ENCODE results near the gene PACSIN1. TPM values are rescaled to one million over a fixed set of nuclear protein-coding genes. Genes with fewer than 3 reads are reported as not detected.

PACSIN1 gene
- polyA plus RNA-seq, 4 donors = 0.72 to 0.97 (median 0.82) TPM

DNA sequence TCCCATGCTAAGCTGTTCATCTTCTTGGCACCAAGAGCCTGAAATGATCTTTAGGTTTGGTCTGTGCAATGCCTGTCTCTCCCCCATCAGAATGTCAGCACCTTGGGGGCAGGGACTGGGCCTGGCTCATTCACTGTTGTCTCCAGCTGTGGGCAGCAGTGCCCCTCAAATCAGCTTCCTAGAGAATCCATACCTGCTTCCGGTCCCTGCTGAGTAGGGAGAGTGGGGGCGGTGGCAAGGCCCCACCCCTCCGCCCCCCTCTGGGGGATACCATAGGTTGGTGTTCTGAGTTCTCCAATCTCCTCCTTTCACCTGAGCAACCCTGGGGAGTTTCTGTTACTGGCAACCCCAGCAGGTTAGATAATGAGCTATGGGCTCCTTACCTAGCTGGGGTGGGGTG, 109.5 kb downstream of the PACSIN1 start:
- no peak for DNase-seq (ENCODE audit: low read depth in 4 of 4, low spot score in 3 of 4)

- no peak for DNase-seq (ENCODE audit: low read depth in 4 of 4, low spot score in 3 of 4)
Measured at GRCh38 chr6:34576286-34576955, 110.5 kb downstream of the PACSIN1 start.

- DNase-seq (ENCODE audit: low read depth in 4 of 4, low spot score in 3 of 4) = no peak
Measured at GRCh38 chr6:34578445-34579262, 112.8 kb downstream of the PACSIN1 start.

- DNase-seq (ENCODE audit: low read depth in 4 of 4, low spot score in 3 of 4) = peak; percentile 64 to 80 (median 74)
Measured at GRCh38 chr6:34580707-34581560, 115.1 kb downstream of the PACSIN1 start.

GRCh38 chr6:34581561-34581920, 115.7 kb downstream of the PACSIN1 start:
- DNase-seq (ENCODE audit: low read depth in 4 of 4, low spot score in 3 of 4) = no peak

GRCh38 chr6:34583461-34583860, 117.6 kb downstream of the PACSIN1 start:
- DNase-seq (ENCODE audit: low read depth in 4 of 4, low spot score in 3 of 4) = no peak

- DNase-seq (ENCODE audit: low read depth in 4 of 4, low spot score in 3 of 4) = no peak
Measured at GRCh38 chr6:34583861-34584604, 118.2 kb downstream of the PACSIN1 start.

DNA sequence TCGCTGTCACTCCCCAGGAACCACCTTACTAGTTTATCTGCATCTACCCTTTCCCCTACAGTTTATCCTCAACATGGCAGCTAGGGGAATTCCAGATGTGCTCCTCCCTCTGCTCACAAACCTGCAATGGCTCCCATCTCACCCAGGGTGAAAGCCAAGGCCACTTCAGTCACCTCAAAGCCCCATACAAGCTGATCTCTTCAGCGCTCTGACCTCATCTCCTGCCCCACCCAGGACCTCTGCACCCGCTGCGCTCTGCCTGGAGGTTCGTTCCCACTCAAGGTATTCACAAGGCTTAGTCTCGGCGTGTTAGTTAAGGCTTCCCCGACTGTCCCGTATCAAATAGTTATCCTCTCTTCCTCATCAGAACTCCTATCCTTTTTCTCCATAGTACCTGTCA, 118.8 kb downstream of the PACSIN1 start:
- DNase-seq (ENCODE audit: low read depth in 4 of 4, low spot score in 3 of 4) = no peak

Other genes starting within 250 kb of the PACSIN1 start
- 100 to 1,000 TPM; 113 to 160 (median 128) TPM for gene HMGA1, start 229.2 kb upstream of the PACSIN1 start, polyA plus RNA-seq (ENCODE audit: insufficient read length in 4 of 4)
- gene SMIM29, start 217.1 kb upstream of the PACSIN1 start, polyA plus RNA-seq (ENCODE audit: insufficient read length in 4 of 4) = 10 to 100 TPM; 12.0 to 17.6 (median 14.3) TPM
- gene NUDT3, start 73.4 kb upstream of the PACSIN1 start, polyA plus RNA-seq (ENCODE audit: insufficient read length in 4 of 4) = 10 to 100 TPM; 17.9 to 21.2 (median 20.2) TPM
- 1,000 to 10,000 TPM; 1,155 to 1,382 (median 1,236) TPM for gene RPS10, start 40.0 kb upstream of the PACSIN1 start, polyA plus RNA-seq (ENCODE audit: insufficient read length in 4 of 4)
- gene SPDEF, start 90.3 kb downstream of the PACSIN1 start, polyA plus RNA-seq (ENCODE audit: insufficient read length in 4 of 4) = under 1 TPM in 2 of 4 donors, not detected in 2; 0.14 to 0.19 TPM
- gene ILRUN, start 230.7 kb downstream of the PACSIN1 start, polyA plus RNA-seq (ENCODE audit: insufficient read length in 4 of 4) = 10 to 100 TPM; 52.2 to 53.1 (median 52.7) TPM